Activated CD8-positive, alpha-beta T cell treated with anti-CD3 and anti-CD28 coated beads for 36 hours (primary cell): ENCODE results near the gene SHROOM3. TPM values are rescaled to one million over a fixed set of nuclear protein-coding genes. Genes with fewer than 3 reads are reported as not detected.

Experiments
- ATAC-seq: fragments of 200-7000 bp; cut with Tn5 transposase; one replicate; pipeline ENCODE4 v1.10.0; 2021; ENCODE audit warnings: mild to moderate bottlenecking, moderate library complexity
- CTCF ChIA-PET: fragments of 350-600 bp; sonication (Branson Sonifier 250); formaldehyde crosslinking; loops from one replicate; lab custom pipeline; 2021; ENCODE audit warnings: antibody characterized with exemption; lab: Charles Lee
- POLR2A ChIA-PET: fragments of 350-600 bp; sonication (Branson Sonifier 250); formaldehyde crosslinking; loops from one replicate; lab custom pipeline; 2021; ENCODE audit warnings: antibody characterized with exemption; lab: Charles Lee
- DNase-seq: peaks from one replicate; pipeline ENCODE4 v3.0.0-alpha.2; 2020
- H3K27ac Mint-ChIP-seq: one replicate; pipeline ENCODE4 v1.8.0; 2021; ENCODE audit warnings: mild to moderate bottlenecking, mixed read lengths
- H3K27me3 Mint-ChIP-seq: one replicate; pipeline ENCODE4 v1.8.0; 2021; ENCODE audit warnings: mixed read lengths
- H3K36me3 Mint-ChIP-seq: one replicate; pipeline ENCODE4 v1.8.0; 2021; ENCODE audit warnings: low read depth, mixed read lengths
- H3K4me1 Mint-ChIP-seq: one replicate; pipeline ENCODE4 v1.8.0; 2021; ENCODE audit warnings: low read depth, mixed read lengths
- H3K4me3 Mint-ChIP-seq: one replicate; pipeline ENCODE4 v1.8.0; 2021; ENCODE audit warnings: mild to moderate bottlenecking, moderate library complexity, mixed read lengths
- H3K9me3 Mint-ChIP-seq: one replicate; pipeline ENCODE4 v1.8.0; 2021; ENCODE audit warnings: mixed read lengths
- intact Hi-C: fragments of 100-400 bp; cut with micrococcal nuclease; formaldehyde crosslinking; loops from one replicate; pipeline ENCODE4 v1.10.0; 2022
- total RNA-seq, 2 experiments: library from RNA; stranded (reverse); gene quantifications; one replicate each; pipeline ENCODE4 v1.2.3, GENCODE V29; 2021
- TF ChIP-seq, protein P1 (sequence below): fragments of 200-600 bp; IDR thresholded peaks from one replicate; pipeline ENCODE4 v1.8.0; 2022; ENCODE audit warnings: antibody characterized with exemption, mild to moderate bottlenecking

SHROOM3 gene
- total RNA-seq, 2 experiments from 2014 or later, result not detected

GRCh38 chr4:76772498-76773106, 337.6 kb downstream of the SHROOM3 start:
- ATAC-seq (no peak), DNase-seq (no peak)
- intact Hi-C loops, result no loop called here
- Mint-ChIP-seq H3K4me1 (no peaks in the 10 kb centered on the region), H3K4me3 (no peak overlapping the region), H3K27me3 (peaks cover 3% of the 10 kb centered on the region), H3K27ac (no peak overlapping the region), H3K9me3 (peaks cover 3% of the 10 kb centered on the region), H3K36me3 (no peaks in the 10 kb centered on the region)
- TF ChIP-seq, protein P1, sequence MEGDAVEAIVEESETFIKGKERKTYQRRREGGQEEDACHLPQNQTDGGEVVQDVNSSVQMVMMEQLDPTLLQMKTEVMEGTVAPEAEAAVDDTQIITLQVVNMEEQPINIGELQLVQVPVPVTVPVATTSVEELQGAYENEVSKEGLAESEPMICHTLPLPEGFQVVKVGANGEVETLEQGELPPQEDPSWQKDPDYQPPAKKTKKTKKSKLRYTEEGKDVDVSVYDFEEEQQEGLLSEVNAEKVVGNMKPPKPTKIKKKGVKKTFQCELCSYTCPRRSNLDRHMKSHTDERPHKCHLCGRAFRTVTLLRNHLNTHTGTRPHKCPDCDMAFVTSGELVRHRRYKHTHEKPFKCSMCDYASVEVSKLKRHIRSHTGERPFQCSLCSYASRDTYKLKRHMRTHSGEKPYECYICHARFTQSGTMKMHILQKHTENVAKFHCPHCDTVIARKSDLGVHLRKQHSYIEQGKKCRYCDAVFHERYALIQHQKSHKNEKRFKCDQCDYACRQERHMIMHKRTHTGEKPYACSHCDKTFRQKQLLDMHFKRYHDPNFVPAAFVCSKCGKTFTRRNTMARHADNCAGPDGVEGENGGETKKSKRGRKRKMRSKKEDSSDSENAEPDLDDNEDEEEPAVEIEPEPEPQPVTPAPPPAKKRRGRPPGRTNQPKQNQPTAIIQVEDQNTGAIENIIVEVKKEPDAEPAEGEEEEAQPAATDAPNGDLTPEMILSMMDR, result no peak
- ChIA-PET POLR2A (no interaction called here), CTCF (no interaction called here)

GRCh38 chr4:76773766-76774165, 338.7 kb downstream of the SHROOM3 start:
- ATAC-seq, result no peak

DNA sequence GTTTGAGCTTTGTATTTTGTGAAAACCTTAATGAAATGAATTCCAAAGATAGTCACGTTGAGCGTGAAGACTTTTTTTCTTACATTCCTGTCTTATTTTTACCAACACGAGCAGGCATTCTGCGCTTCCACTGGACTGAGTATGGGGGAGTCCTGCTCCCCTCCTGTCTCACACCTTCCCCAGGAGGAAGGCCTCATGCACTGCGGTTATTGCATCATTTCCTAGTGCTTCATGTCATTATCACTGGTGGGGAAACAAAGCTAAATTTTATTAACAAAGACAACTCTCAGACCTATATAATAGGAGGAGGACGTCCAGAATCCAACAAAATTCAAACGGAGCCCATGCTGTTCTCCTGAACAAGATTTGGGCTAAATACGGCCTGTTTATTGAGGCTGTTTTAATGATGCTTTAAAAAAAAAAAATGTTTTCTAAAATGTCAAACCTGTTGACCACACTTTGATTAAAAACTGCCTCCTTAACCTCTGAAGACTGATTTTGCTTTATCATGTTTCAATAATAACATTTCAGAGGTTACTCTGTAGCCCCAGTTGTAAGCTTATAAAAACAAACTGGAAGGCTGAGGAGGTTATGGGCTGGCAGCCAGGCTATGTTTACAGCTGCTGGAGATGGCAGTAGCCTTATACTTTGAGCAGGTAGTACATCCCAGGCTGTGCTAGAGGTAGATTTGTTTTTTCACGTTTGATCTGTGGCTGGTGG, 344.9 kb downstream of the SHROOM3 start:
- intact Hi-C loops, result no loop called here
- ChIA-PET POLR2A (interaction anchor here (0.9 kb wide), 1 partner anchor 240 kb away, joined by 3 read pairs; no protein-coding TSS in a partner anchor), CTCF (interaction anchor here (1.3 kb wide), 1 partner anchor 20 kb away, joined by 3 read pairs; no protein-coding TSS in a partner anchor)
- DNase-seq (no peak), ATAC-seq (no peak)
- Mint-ChIP-seq H3K4me3 (no peak overlapping the region), H3K4me1 (no peaks in the 10 kb centered on the region), H3K27ac (no peak overlapping the region), H3K36me3 (no peaks in the 10 kb centered on the region), H3K27me3 (peaks cover 1% of the 10 kb centered on the region), H3K9me3 (no peaks in the 10 kb centered on the region)
- TF ChIP-seq, protein P1, result no peak

More at GRCh38 chr4:76773766-76774165, 338.7 kb downstream of the SHROOM3 start:
- no peak for DNase-seq
- intact Hi-C loops, result no loop called here
- POLR2A ChIA-PET, result no interaction called here
- Mint-ChIP-seq H3K27ac (no peak overlapping the region), H3K36me3 (no peaks in the 10 kb centered on the region), H3K9me3 (peaks cover 3% of the 10 kb centered on the region), H3K27me3 (no peaks in the 10 kb centered on the region), H3K4me1 (no peaks in the 10 kb centered on the region), H3K4me3 (no peak overlapping the region)
- TF ChIP-seq, protein P1, result no peak
- CTCF ChIA-PET, result no interaction called here

DNA sequence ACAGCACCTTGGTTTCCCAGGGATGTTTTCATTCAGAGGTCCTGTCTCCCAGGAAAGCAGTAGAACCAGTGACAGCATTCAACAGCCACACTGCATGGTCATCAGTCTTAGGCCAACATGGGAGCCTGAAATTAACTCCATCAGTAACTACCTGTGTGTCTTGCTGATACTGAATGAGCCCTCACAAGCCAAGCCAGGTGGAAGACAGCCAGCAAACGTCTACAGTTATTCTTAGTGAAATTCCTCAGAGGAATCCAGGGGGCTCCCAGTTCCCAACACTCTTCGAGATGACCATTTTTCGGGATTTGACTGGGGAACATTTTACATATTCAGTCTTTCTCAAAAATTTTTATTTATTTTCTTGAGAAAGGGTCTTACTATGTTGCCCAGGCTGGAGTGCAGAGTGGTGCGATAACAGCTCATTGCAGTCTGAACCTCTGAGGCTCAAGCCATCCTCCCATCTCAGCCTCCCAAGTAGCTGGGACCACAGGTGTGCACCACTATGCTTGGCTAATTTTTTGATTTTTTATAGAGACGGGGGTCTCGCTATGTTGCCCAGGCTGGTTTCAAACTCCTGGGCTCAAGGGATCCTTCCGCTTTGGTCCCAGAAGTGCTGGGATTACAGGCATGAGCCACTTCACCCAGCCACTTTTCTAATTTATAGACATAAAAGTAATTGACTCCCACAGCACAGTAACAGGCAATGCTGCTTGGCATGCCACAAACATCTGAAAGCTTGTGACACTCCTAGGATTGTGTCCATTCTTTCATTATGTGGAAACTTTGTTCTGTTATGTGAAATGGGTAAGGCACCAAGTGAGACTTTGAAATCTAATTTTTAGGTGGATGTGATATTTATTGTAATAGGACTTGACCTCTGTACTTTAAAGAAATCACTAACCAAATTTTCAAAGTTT, 346.0 kb downstream of the SHROOM3 start:
- Mint-ChIP-seq H3K4me1 (no peaks in the 10 kb centered on the region), H3K9me3 (no peaks in the 10 kb centered on the region), H3K27me3 (peaks cover 5% of the 10 kb centered on the region), H3K36me3 (no peaks in the 10 kb centered on the region), H3K27ac (no peak overlapping the region), H3K4me3 (no peak overlapping the region)
- intact Hi-C loops, result no loop called here
- TF ChIP-seq, protein P1, result no peak
- ATAC-seq (no peak), DNase-seq (no peak)
- CTCF ChIA-PET, result no interaction called here
- POLR2A ChIA-PET, result no interaction called here
